GM23338 (cell line): ENCODE data around the gene PURA. TPM values are rescaled to one million over a fixed set of nuclear protein-coding genes. Genes with fewer than 3 reads are reported as not detected.

Experiments used
- ATAC-seq: fragments of 200-7000 bp; cut with Tn5 transposase; 3 replicates; pipeline ENCODE4 v1.9.1; 2020
- DNase-seq: peaks from one replicate; pipeline ENCODE4 v3.0.0-alpha.2; 2015; ENCODE audit warnings: low spot score
- H2AFZ ChIP-seq: fragments of 200-600 bp; sonication (generic); 2 replicates; pipeline ENCODE4 v1.8.0; 2016; ENCODE audit warnings: antibody characterized with exemption, mild to moderate bottlenecking, moderate library complexity
- H3F3A ChIP-seq: fragments of 200-600 bp; sonication (generic); replicated peaks from 2 replicates; pipeline ENCODE4 v1.8.0; 2017; ENCODE audit warnings: antibody characterized with exemption, mixed run types, low read depth
- H3K27ac ChIP-seq: fragments of 200-600 bp; sonication (generic); 2 replicates; pipeline ENCODE4 v1.6.1; 2016; ENCODE audit warnings: low read depth
- H3K27me3 ChIP-seq: fragments of 200-600 bp; sonication (generic); 2 replicates; pipeline ENCODE4 v1.8.0; 2016; ENCODE audit warnings: mild to moderate bottlenecking, mixed run types, moderate library complexity; ENCODE audit not compliant: insufficient read depth
- H3K36me3 ChIP-seq: fragments of 200-600 bp; sonication (generic); 2 replicates; pipeline ENCODE4 v1.8.0; 2016; ENCODE audit warnings: mild to moderate bottlenecking; ENCODE audit not compliant: insufficient read depth
- H3K4me1 ChIP-seq: fragments of 200-600 bp; sonication (generic); 2 replicates; pipeline ENCODE4 v1.8.0; 2016; ENCODE audit warnings: mild to moderate bottlenecking, moderate library complexity; ENCODE audit not compliant: insufficient read depth
- H3K4me2 ChIP-seq: fragments of 200-600 bp; sonication (generic); 2 replicates; pipeline ENCODE4 v1.7.1; 2017; ENCODE audit warnings: mixed run types
- H3K4me3 ChIP-seq: fragments of 200-600 bp; sonication (generic); 2 replicates; pipeline ENCODE4 v1.6.1; 2016; ENCODE audit warnings: mixed run types
- H3K79me2 ChIP-seq: fragments of 200-600 bp; sonication (generic); replicated peaks from 2 replicates; pipeline ENCODE4 v1.8.0; 2017; ENCODE audit warnings: mild to moderate bottlenecking; ENCODE audit not compliant: insufficient read depth
- H3K9me2 ChIP-seq: fragments of 200-600 bp; sonication (generic); 2 replicates; pipeline ENCODE4 v1.8.0; 2017; ENCODE audit not compliant: insufficient read depth
- H4K20me1 ChIP-seq: fragments of 200-600 bp; sonication (generic); replicated peaks from 2 replicates; pipeline ENCODE4 v1.8.0; 2017; ENCODE audit warnings: mild to moderate bottlenecking; ENCODE audit not compliant: insufficient read depth
- H3K27ac Mint-ChIP-seq: 2 replicates; pipeline ENCODE4 v1.8.0; 2020; ENCODE audit warnings: inconsistent platforms, mild to moderate bottlenecking, moderate library complexity, mixed read lengths
- H3K27me3 Mint-ChIP-seq: 3 replicates; pipeline ENCODE4 v1.8.0; 2022; ENCODE audit warnings: low read depth, mild to moderate bottlenecking, moderate library complexity, mixed read lengths, inconsistent platforms; ENCODE audit not compliant: insufficient read depth, poor library complexity
- H3K36me3 Mint-ChIP-seq: 3 replicates; pipeline ENCODE4 v1.8.0; 2021; ENCODE audit warnings: low read depth, mild to moderate bottlenecking, inconsistent platforms, moderate library complexity, mixed read lengths
- H3K4me1 Mint-ChIP-seq: 3 replicates; pipeline ENCODE4 v1.8.0; 2020; ENCODE audit warnings: mild to moderate bottlenecking, inconsistent platforms, mixed read lengths
- H3K4me3 Mint-ChIP-seq: 3 replicates; pipeline ENCODE4 v1.8.0; 2021; ENCODE audit warnings: moderate library complexity, mild to moderate bottlenecking, inconsistent platforms, mixed read lengths
- H3K9me3 Mint-ChIP-seq: 3 replicates; pipeline ENCODE4 v1.8.0; 2020; ENCODE audit warnings: moderate library complexity, mild to moderate bottlenecking, inconsistent platforms, mixed read lengths
- CREB1 ChIP-seq: fragments of 250-450 bp; sonication (Bioruptor Pico); IDR thresholded peaks from 2 replicates; pipeline ENCODE4 v1.5.0; 2020; ENCODE audit warnings: low read depth, mild to moderate bottlenecking, moderate library complexity
- ETS1 ChIP-seq: IDR thresholded peaks from 2 replicates; pipeline ENCODE4 v1.6.1; 2016; ENCODE audit warnings: antibody characterized with exemption
- EZH2 ChIP-seq: fragments of 200-600 bp; sonication (generic); IDR thresholded peaks from one replicate; pipeline ENCODE4 v1.8.0; 2017; ENCODE audit warnings: antibody characterized with exemption, mild to moderate bottlenecking, low read depth; ENCODE audit not compliant: unreplicated experiment
- EZH2phosphoT487 ChIP-seq: fragments of 200-600 bp; sonication (generic); IDR thresholded peaks from one replicate; pipeline ENCODE4 v1.8.1; 2018; ENCODE audit warnings: antibody characterized with exemption; ENCODE audit not compliant: unreplicated experiment
- JUNB ChIP-seq: IDR thresholded peaks from one replicate; pipeline ENCODE4 v1.6.1; 2016; ENCODE audit warnings: antibody characterized with exemption; ENCODE audit not compliant: unreplicated experiment
- NANOG ChIP-seq: IDR thresholded peaks from 2 replicates; pipeline ENCODE4 v1.6.1; 2016; ENCODE audit warnings: antibody characterized with exemption, borderline replicate concordance
- POLR2AphosphoS5 ChIP-seq: IDR thresholded peaks from 2 replicates; pipeline ENCODE4 v1.6.1; 2016; ENCODE audit warnings: antibody characterized with exemption, low read depth
- STAT1 ChIP-seq: IDR thresholded peaks from one replicate; pipeline ENCODE4 v1.6.1; 2016; ENCODE audit warnings: antibody characterized with exemption; ENCODE audit not compliant: unreplicated experiment
- ZNF114 ChIP-seq: fragments of 250-450 bp; sonication (Bioruptor Pico); IDR thresholded peaks from 2 replicates; pipeline ENCODE4 v1.5.0; 2020; ENCODE audit warnings: mild to moderate bottlenecking, moderate library complexity
- ZNF331 ChIP-seq: fragments of 250-450 bp; sonication (Bioruptor Pico); IDR thresholded peaks from 2 replicates; pipeline ENCODE4 v1.5.0; 2020; ENCODE audit warnings: low read depth, mild to moderate bottlenecking, moderate library complexity
- ZNF462 ChIP-seq: fragments of 250-450 bp; sonication (Bioruptor Pico); IDR thresholded peaks from 2 replicates; pipeline ENCODE4 v1.5.0; 2020; ENCODE audit warnings: mild to moderate bottlenecking, moderate library complexity
- polyA plus RNA-seq: library from polyadenylated mRNA; unstranded; fragments of >200 nt; fragmentation: Nextera tagmentation; extraction: Ambion mirVana; gene quantifications from 2 replicates; pipeline ENCODE4 v1.2.1, GENCODE V29; 2016
- total RNA-seq: library from RNA; depleted of rRNA; stranded (reverse); fragments of >200 nt; shearing (Covaris generic); gene quantifications from 2 replicates; pipeline ENCODE4 v1.2.3, GENCODE V29; 2014
- TF ChIP-seq, protein P1 (sequence below), 2 experiments: fragments of 200-600 bp in 1 of 2; sonication (generic) in 1 of 2; conservative IDR thresholded peaks; 2 replicates each; pipeline versions ENCODE4 v1.5.1 to v1.6.1; 2016 to 2017; ENCODE audit warnings: antibody characterized with exemption in 2 of 2, low read depth in 2 of 2, mild to moderate bottlenecking in 2 of 2, moderate library complexity in 1 of 2
- TF ChIP-seq, protein P2 (sequence below): IDR thresholded peaks from one replicate; pipeline ENCODE4 v1.6.1; 2018; ENCODE audit warnings: antibody characterized with exemption; ENCODE audit not compliant: unreplicated experiment

Gene PURA
- total and polyA plus RNA-seq, 2 experiments from 2014 or later, result 1.5 to 2.3 TPM

DNA sequence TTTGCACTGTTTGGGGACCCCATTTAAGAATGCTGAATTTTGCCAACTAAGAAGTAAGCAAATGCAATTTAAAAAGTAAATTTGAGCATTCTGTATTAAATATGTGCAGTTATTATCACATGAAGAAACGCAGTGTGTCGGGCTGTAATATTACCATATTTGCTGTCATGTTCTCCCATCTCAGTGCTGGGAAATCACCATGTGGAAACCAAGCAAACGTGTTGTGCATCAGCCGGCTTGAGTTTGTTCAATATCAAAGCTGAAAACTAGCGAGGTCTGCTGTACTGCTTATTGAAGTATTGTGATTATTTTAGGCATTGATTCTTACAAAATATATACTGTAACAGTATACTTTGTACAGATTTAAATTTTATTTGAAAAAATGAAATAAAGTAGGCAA lies 14.5 kb downstream of the PURA start:
- ATAC-seq (no peak), DNase-seq (no peak)
- Histone ChIP-seq H3F3A (no peaks in the 10 kb centered on the region), H3K4me1 (peaks cover 6% of the 10 kb centered on the region), H3K36me3 (no peaks in the 10 kb centered on the region), H4K20me1 (no peaks in the 10 kb centered on the region), H3K27ac (no peak overlapping the region), H3K4me2 (no peak overlapping the region), H2AFZ (no peak overlapping the region), H3K9me2 (no peaks in the 10 kb centered on the region), H3K4me3 (no peak overlapping the region), H3K79me2 (no peaks in the 10 kb centered on the region), H3K27me3 (peaks cover 8% of the 10 kb centered on the region; the same call in 1 of the 2 replicates)
- Mint-ChIP-seq H3K4me3 (no peak overlapping the region), H3K36me3 (no peaks in the 10 kb centered on the region), H3K4me1 (peaks cover 18% of the 10 kb centered on the region), H3K27me3 (no peaks in the 10 kb centered on the region), H3K27ac (no peak overlapping the region), H3K9me3 (no peaks in the 10 kb centered on the region)
- TF ChIP-seq, protein P1, sequence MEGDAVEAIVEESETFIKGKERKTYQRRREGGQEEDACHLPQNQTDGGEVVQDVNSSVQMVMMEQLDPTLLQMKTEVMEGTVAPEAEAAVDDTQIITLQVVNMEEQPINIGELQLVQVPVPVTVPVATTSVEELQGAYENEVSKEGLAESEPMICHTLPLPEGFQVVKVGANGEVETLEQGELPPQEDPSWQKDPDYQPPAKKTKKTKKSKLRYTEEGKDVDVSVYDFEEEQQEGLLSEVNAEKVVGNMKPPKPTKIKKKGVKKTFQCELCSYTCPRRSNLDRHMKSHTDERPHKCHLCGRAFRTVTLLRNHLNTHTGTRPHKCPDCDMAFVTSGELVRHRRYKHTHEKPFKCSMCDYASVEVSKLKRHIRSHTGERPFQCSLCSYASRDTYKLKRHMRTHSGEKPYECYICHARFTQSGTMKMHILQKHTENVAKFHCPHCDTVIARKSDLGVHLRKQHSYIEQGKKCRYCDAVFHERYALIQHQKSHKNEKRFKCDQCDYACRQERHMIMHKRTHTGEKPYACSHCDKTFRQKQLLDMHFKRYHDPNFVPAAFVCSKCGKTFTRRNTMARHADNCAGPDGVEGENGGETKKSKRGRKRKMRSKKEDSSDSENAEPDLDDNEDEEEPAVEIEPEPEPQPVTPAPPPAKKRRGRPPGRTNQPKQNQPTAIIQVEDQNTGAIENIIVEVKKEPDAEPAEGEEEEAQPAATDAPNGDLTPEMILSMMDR (conservative IDR thresholded peaks at IDR 0.05; ENCODE audit: low read depth in 2 of 2), result no peak
- TF ChIP-seq ZNF462 (no peak), EZH2 (no peak), ZNF114 (CRISPR knock-in tag) (no peak), CREB1 (no peak), JUNB (no peak), ETS1 (no peak), POLR2AphosphoS5 (no peak), STAT1 (no peak), EZH2phosphoT487 (no peak), ZNF331 (CRISPR knock-in tag) (no peak), NANOG (no peak)
- TF ChIP-seq, protein P2, sequence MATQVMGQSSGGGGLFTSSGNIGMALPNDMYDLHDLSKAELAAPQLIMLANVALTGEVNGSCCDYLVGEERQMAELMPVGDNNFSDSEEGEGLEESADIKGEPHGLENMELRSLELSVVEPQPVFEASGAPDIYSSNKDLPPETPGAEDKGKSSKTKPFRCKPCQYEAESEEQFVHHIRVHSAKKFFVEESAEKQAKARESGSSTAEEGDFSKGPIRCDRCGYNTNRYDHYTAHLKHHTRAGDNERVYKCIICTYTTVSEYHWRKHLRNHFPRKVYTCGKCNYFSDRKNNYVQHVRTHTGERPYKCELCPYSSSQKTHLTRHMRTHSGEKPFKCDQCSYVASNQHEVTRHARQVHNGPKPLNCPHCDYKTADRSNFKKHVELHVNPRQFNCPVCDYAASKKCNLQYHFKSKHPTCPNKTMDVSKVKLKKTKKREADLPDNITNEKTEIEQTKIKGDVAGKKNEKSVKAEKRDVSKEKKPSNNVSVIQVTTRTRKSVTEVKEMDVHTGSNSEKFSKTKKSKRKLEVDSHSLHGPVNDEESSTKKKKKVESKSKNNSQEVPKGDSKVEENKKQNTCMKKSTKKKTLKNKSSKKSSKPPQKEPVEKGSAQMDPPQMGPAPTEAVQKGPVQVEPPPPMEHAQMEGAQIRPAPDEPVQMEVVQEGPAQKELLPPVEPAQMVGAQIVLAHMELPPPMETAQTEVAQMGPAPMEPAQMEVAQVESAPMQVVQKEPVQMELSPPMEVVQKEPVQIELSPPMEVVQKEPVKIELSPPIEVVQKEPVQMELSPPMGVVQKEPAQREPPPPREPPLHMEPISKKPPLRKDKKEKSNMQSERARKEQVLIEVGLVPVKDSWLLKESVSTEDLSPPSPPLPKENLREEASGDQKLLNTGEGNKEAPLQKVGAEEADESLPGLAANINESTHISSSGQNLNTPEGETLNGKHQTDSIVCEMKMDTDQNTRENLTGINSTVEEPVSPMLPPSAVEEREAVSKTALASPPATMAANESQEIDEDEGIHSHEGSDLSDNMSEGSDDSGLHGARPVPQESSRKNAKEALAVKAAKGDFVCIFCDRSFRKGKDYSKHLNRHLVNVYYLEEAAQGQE, result no peak
